ENCODE results near the gene CCR8.
"Not testable (repeated sequence)": the region's sequence is repeated elsewhere in the genome, so short reads cannot be mapped to it uniquely, and the experiment has no call there.

Gene CCR8

GRCh38 chr3:39317571-39318169 is 11.8 kb upstream of the CCR8 start:
- no peak for DNase-seq

GRCh38 chr3:39318301-39318700 is 11.2 kb upstream of the CCR8 start:
- DNase-seq: no peak

- DNase-seq: no peak
These were observed 10.3 kb upstream of the CCR8 start for GRCh38 chr3:39319249-39319648.

GRCh38 chr3:39321574-39321983 is 7.9 kb upstream of the CCR8 start:
- DNase-seq: not testable (repeated sequence)

DNA sequence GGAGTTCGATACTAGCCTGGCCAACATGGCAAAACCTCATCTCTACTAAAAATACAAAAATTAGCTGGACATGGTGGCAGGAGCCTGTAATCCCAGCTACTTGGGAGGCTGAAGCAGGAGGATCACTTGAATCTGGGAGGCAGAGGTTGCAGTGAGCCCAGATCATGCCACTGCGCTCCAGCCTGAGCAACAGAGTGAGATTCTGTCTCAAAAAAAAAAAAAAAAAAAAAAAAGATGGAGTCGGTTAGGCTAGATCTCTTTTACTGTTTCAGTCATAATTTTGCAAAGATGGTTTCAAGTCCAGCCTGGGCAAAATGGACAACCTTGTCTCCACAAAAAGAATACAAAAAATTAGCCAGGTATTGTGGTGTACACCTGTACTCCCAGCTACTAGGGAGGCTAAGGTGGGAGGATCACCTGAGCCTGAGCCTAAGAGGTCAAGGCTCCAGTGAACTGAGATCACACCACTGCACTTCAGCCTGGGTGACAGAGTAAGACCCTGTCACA is 7.2 kb upstream of the CCR8 start:
- DNase-seq: not testable (repeated sequence)

GRCh38 chr3:39322936-39323335 is 6.6 kb upstream of the CCR8 start:
- DNase-seq: no peak

DNA sequence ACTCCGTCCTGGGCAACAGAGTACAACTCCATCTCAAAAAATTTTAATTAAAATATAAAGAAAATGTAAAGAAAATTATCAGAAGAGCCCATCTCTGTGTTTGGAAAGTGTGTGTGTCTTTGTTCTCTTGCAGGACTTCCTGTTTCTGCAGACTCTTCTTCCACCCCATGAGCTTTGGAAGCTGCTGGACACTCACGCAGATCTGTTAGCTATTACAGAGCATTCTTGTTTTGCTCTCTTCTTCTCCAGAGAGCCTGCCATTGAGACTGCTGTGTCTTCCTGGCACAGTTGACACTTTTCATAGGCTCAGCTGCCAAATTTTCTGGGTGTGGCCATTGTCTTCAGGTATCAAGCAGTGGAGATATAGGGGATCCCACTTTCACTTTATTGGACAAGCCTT is 6.0 kb upstream of the CCR8 start:
- DNase-seq: no peak

DNA sequence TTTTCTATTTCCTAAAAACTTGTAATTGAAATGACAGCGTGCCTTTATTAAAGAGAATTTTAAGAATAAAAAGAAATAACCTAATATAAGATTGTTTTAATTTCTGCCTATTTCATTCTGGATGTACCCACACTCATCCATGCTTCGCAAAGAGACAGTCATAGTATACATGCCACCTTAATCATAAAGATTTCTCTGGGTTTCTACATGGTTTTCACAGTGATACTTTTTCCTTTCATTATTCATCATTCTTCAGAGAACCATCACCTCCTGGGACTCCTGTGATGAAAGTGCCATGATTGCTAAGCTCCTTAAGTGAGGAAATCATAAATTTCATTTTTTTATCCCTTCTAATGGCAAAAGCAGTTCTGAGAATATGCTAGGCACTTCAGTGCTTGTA is 4.3 kb upstream of the CCR8 start:
- DNase-seq: no peak

DNA sequence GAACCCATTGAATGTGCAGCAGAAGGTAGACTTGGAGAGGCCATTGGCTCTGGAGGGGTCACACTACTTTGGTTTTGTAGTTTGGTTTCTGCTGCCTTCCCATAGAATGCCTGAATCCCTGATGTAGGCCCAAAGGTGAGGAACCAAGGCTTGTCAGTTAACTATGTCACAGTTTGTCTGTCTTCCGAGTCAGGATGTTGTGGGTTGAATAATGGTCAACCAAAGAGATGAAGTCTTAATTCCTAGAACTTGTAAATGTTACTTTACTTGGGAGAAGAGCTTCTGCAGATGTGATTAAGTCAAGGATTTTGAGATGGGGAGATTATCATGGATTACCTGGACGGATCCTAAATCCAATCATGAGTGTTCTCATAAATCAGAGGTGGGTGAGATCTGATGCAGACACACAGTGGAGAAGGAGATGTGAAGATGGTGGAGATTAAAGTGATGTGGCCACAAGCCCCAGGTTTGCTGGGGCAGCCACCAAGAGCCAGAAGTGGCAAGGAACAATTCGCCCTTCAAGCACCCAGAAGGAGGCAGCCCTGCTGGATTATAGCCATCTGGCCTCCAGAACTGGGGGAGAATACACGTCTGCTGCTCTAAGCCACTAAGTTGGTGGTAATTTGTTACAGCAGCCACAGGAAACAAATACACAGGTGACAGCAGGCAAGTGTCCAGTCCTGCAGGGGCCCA is 2.3 kb upstream of the CCR8 start:
- no peak for DNase-seq

GRCh38 chr3:39327746-39328349 is 1.7 kb upstream of the CCR8 start:
- no peak for DNase-seq

GRCh38 chr3:39330824-39331223 is 1.3 kb downstream of the CCR8 start:
- DNase-seq: no peak

- DNase-seq: no peak
These were observed 3.0 kb downstream of the CCR8 start for GRCh38 chr3:39332525-39332924.

DNA sequence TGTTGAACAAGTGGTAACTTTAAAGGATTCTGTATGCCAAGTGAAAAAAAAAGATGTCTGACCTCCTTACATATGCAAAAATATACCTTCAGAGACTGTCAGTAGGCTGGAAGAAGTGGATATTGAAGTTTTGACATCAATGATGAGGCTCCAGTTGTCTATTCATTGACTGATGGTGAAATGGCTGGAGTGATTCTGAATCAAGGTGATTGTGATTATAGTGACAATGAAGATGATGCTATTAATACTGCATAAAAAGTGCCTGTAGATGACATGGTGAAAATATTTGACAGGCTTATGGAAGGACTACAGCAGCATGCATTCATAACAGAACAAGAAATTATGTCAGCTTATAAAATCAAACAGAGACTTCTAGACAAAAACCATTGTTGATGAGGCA is 4.1 kb downstream of the CCR8 start:
- no peak for DNase-seq

DNA sequence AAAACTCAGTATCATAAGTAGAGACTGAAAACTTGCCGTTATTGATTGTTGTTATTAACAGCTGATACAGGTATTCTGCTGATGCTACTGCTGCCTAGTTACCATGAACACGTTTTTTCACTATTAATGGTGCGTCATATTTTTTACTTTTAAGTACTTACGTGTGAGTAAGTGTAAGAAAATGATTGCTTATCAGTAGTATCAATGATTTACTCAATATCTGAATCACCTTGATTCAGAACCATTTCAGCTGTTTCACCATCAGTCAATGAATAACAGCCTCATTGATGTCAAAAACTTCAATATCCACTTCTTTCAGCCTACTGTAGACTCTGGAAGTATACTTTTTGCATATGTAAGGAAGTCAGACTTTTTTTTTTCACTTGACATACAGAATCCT is 4.7 kb downstream of the CCR8 start:
- DNase-seq: no peak

GRCh38 chr3:39338201-39338600 is 8.7 kb downstream of the CCR8 start:
- DNase-seq: no peak

DNA sequence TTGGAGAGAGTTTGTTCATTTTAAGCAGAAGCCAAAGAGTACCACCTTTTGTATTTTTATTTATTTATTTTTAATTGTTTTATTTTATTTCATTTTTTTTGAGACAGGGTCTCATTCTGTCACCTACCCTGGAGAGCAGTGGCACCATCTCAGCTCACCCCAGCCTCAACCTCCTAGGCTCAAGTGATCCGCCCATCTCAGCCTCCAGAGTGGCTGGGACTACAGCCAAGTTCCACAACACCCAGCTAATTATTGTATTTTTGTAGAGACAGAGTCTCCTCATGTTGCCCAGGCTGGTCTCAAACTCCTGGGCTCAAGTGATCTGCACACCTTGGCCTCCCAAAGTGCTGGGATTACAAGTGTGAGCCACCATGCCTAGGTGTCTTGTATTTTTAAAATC is 9.6 kb downstream of the CCR8 start:
- no peak for DNase-seq

GRCh38 chr3:39343076-39343717 is 13.7 kb downstream of the CCR8 start:
- no peak for DNase-seq

GRCh38 chr3:39343760-39344159 is 14.3 kb downstream of the CCR8 start:
- no peak for DNase-seq

- no peak for DNase-seq
These were observed 15.3 kb downstream of the CCR8 start for GRCh38 chr3:39344746-39345344.

DNA sequence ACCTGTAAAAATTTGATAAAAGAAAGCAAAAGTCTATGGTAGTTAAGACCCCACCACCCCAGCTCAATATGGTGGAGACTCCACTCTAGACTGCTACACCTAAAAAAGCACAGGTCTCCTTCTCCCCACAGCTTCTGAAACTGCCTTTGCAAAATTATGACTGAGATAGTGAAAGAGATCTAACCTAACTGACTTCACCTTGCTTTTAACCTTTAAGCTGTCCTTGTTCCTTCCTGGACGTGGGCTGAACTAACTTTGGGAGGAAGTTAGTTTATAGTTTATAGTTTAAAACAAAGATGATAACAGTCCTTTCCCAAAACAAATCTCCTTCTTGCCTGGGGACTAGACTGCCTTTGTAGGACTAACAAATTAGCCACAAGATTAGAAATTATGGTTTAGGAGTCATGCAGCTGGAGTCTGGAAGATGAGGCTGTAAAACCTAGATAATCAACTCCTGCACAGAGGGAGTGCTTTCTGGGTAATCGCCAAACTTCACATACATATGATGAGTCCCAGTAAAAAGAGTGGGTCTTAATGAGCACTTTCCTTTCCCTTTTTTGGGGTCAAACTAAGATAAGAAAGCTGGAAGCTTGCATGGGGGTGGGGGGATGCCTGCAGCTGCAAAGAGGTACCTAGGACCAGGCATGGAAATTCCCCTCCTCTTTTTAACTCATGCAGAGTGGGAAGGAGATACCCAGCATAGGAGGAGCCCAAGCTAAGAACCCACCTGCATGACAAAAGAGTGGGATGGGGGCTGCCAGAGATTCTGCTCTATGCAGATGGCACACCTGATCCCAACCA is 17.5 kb downstream of the CCR8 start:
- no peak for DNase-seq

DNA sequence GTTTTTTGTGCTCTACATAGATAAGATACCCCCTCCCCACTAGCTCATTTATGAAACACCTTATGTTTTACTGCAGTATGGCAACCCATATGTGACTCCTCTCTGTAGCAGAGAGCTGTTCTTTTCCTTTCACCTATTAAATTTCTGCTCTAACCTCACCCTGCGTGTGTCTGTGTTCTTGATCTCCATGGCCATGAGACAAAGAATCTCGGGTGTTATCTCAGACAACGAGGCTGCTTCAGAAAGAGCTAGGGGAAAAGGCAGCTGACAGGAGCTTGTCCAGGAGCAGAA is 18.0 kb downstream of the CCR8 start:
- DNase-seq: no peak

DNA sequence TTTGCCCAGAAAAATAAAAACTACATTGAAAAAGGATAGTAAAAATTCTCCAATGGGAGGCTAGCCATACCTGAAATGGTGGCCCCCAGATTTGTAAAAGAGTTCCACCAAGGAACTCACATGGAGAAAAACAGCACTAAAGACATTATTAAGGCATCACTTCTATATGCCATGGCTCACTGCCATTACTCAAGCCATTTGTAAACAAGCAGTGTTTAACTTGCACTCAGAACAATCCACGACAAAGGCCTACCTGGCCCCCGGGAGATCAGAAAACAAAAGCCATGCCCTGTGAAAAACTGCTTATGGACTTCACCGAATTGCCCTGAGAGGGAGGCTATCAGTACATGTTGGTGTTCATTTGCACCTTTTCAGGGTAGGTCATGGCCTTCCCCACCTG is 19.6 kb downstream of the CCR8 start:
- DNase-seq: no peak

- DNase-seq: no peak
These were observed 21.2 kb downstream of the CCR8 start for GRCh38 chr3:39350714-39351113.

Measured in NCI-H1048 (cell line).